Karpas-422 (cell line): ENCODE results near the gene ADAMTS4. TPM values are rescaled to one million over a fixed set of nuclear protein-coding genes. Genes with fewer than 3 reads are reported as not detected.
A peak's percentile ranks its signal among the peaks of the same experiment; 100 is the strongest.

ENCODE experiments used
- DNase-seq: peaks from one replicate; pipeline ENCODE4 v3.0.0-alpha.2; 2015
- H2AFZ ChIP-seq: fragments of 200-600 bp; sonication (generic); 2 replicates; pipeline ENCODE4 v1.6.1; 2014; ENCODE audit warnings: antibody characterized with exemption, low read length, mixed read lengths
- H3K27ac ChIP-seq: fragments of 200-600 bp; sonication (generic); 2 replicates; pipeline ENCODE4 v1.5.1; 2014; ENCODE audit warnings: mild to moderate bottlenecking, low read length, moderate library complexity
- H3K27me3 ChIP-seq: fragments of 200-600 bp; sonication (generic); 2 replicates; pipeline ENCODE4 v1.6.1; 2014; ENCODE audit warnings: low read length, mixed read lengths
- H3K36me3 ChIP-seq: fragments of 200-600 bp; sonication (generic); 2 replicates; pipeline ENCODE4 v1.6.1; 2014; ENCODE audit warnings: low read length, mixed read lengths; ENCODE audit not compliant: insufficient read depth
- H3K4me1 ChIP-seq: fragments of 200-600 bp; sonication (generic); 2 replicates; pipeline ENCODE4 v1.6.1; 2014; ENCODE audit warnings: mild to moderate bottlenecking, low read length, mixed read lengths
- H3K4me2 ChIP-seq: fragments of 200-600 bp; sonication (generic); 2 replicates; pipeline ENCODE4 v1.6.1; 2014; ENCODE audit warnings: low read length, low read depth, mild to moderate bottlenecking; ENCODE audit not compliant: poor library complexity, severe bottlenecking
- H3K4me3 ChIP-seq: fragments of 200-600 bp; sonication (generic); 2 replicates; pipeline ENCODE4 v1.5.1; 2014; ENCODE audit warnings: mild to moderate bottlenecking, antibody characterized with exemption, low read length, mixed read lengths
- H3K79me2 ChIP-seq: fragments of 200-600 bp; sonication (generic); 2 replicates; pipeline ENCODE4 v1.6.1; 2014; ENCODE audit warnings: mild to moderate bottlenecking, low read length, mixed read lengths
- H3K9ac ChIP-seq: fragments of 200-600 bp; sonication (generic); 2 replicates; pipeline ENCODE4 v1.6.0; 2014; ENCODE audit warnings: low read length
- H3K9me2 ChIP-seq: fragments of 200-600 bp; sonication (generic), shearing (Covaris generic); replicated peaks from 2 replicates; pipeline ENCODE4 v1.6.0; 2014; ENCODE audit warnings: mild to moderate bottlenecking, low read length, moderate library complexity; ENCODE audit not compliant: insufficient read depth
- H3K9me3 ChIP-seq: fragments of 300-700, 200-600 bp; sonication (generic); 2 replicates; pipeline ENCODE4 v1.6.1; 2014; ENCODE audit warnings: low read length, mixed read lengths
- H4K20me1 ChIP-seq: fragments of 200-600 bp; sonication (generic); 2 replicates; pipeline ENCODE4 v1.6.1; 2014; ENCODE audit warnings: mild to moderate bottlenecking, antibody characterized with exemption, low read length, low read depth; ENCODE audit not compliant: insufficient read depth
- small RNA-seq: library from RNA; depleted of rRNA; stranded (forward); fragments of <200 nt; gene quantifications from one replicate; pipeline ENCODE3, GENCODE V24; 2014
- total RNA-seq: library from RNA; depleted of rRNA; stranded (reverse); fragments of >200 nt; shearing (Covaris generic); gene quantifications from 2 replicates; pipeline ENCODE4 v1.2.3, GENCODE V29; 2014; ENCODE audit warnings: low replicate concordance; rRNA removed

The ADAMTS4 gene
- total RNA-seq, 1 experiment from 2014 or later: 0.15 TPM

DNA sequence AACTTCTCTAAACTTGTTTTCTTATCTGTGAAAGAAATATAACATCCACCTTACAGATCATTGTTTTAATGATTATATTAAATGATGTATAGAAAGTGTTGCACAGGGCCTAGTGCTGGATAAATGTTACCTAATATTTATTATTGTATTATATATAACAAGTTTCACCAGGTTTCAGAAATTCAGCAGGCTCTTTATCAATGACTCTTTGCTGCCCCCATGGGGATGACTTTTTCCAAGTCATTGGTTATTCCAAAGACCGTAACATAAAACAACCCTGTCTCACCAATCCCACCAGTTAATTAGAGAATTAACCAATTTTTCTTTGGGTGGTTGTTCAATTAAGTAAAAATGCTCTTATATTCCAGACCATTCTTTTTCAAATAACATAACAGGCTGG, 59.1 kb downstream of the ADAMTS4 start:
- Histone ChIP-seq H3K4me1 (no peaks in the 10 kb centered on the region; the same call in 1 of the 2 replicates), H3K9me3 (no peaks in the 10 kb centered on the region), H3K79me2 (0 out of 2 replicates have a peak, but pooled peaks cover 3% of the 10 kb centered on the region), H3K9me2 (no peaks in the 10 kb centered on the region), H3K9ac (no peak overlapping the region), H3K27ac (no peak overlapping the region), H3K27me3 (no peaks in the 10 kb centered on the region), H3K36me3 (no peaks in the 10 kb centered on the region), H2AFZ (no peak overlapping the region), H4K20me1 (no peaks in the 10 kb centered on the region), H3K4me3 (no peak overlapping the region), H3K4me2 (no peak overlapping the region)
- DNase-seq: peak; percentile 59

- H2AFZ ChIP-seq: no peak overlapping the region
- H3K9me2 ChIP-seq: no peaks in the 10 kb centered on the region
- H3K9me3 ChIP-seq: no peaks in the 10 kb centered on the region
- peaks cover 12% of the 10 kb centered on the region for H3K79me2 ChIP-seq
- H3K27ac ChIP-seq: no peak overlapping the region
- no peak overlapping the region for H3K4me3 ChIP-seq
- peaks cover 6% of the 10 kb centered on the region for H3K4me1 ChIP-seq
- no peaks in the 10 kb centered on the region for H3K27me3 ChIP-seq
- no peak overlapping the region for H3K9ac ChIP-seq
- DNase-seq: no peak
- H4K20me1 ChIP-seq: no peaks in the 10 kb centered on the region
- H3K4me2 ChIP-seq: no peak overlapping the region
- H3K36me3 ChIP-seq: no peaks in the 10 kb centered on the region
These were observed 60.4 kb downstream of the ADAMTS4 start for GRCh38 chr1:161138431-161138830.

- no peak overlapping the region for H3K27ac ChIP-seq
- H4K20me1 ChIP-seq: no peaks in the 10 kb centered on the region
- no peak overlapping the region for H3K4me3 ChIP-seq
- H3K9ac ChIP-seq: no peak overlapping the region
- H2AFZ ChIP-seq: no peak overlapping the region
- no peaks in the 10 kb centered on the region for H3K9me2 ChIP-seq
- peaks cover 10% of the 10 kb centered on the region for H3K4me1 ChIP-seq
- H3K79me2 ChIP-seq: peaks cover 18% of the 10 kb centered on the region
- no peak overlapping the region for H3K4me2 ChIP-seq
- no peaks in the 10 kb centered on the region for H3K27me3 ChIP-seq
- H3K36me3 ChIP-seq: no peaks in the 10 kb centered on the region
- DNase-seq: no peak
- H3K9me3 ChIP-seq: no peaks in the 10 kb centered on the region
These were observed 61.0 kb downstream of the ADAMTS4 start for GRCh38 chr1:161137881-161138280.

Small RNA genes lying within 50 kb of the gene (small RNA-seq; reads per million reads assigned to genes)
- not detected for gene RF01225

Other genes starting within 250 kb of the ADAMTS4 start
- not detected in 2 replicates for gene ITLN2, start 244.2 kb downstream of the ADAMTS4 start, total RNA-seq
- gene F11R, start 177.9 kb downstream of the ADAMTS4 start, total RNA-seq: 0.36 and 6.5 TPM in 2 replicates
- gene TSTD1, start 160.1 kb downstream of the ADAMTS4 start, total RNA-seq: 16.0 and 32.3 TPM in 2 replicates
- 61.2 and 111 TPM in 2 replicates for gene USF1, start 153.1 kb downstream of the ADAMTS4 start, total RNA-seq
- gene ARHGAP30, start 129.2 kb downstream of the ADAMTS4 start, total RNA-seq: 36.5 and 59.6 TPM in 2 replicates
- not detected in 2 replicates for gene NECTIN4, start 109.5 kb downstream of the ADAMTS4 start, total RNA-seq
- gene KLHDC9, start 100.7 kb downstream of the ADAMTS4 start, total RNA-seq: 6.1 and 11.0 TPM in 2 replicates
- gene PFDN2, start 81.0 kb downstream of the ADAMTS4 start, total RNA-seq: 34.1 and 71.0 TPM in 2 replicates
- 41.5 and 44.0 TPM in 2 replicates for gene NIT1, start 80.9 kb downstream of the ADAMTS4 start, total RNA-seq
- gene DEDD, start 66.4 kb downstream of the ADAMTS4 start, total RNA-seq: 24.2 and 25.6 TPM in 2 replicates
- gene UFC1, start 45.1 kb downstream of the ADAMTS4 start, total RNA-seq: 72.5 and 100.0 TPM in 2 replicates
- gene USP21, start 39.6 kb downstream of the ADAMTS4 start, total RNA-seq: 21.9 and 43.9 TPM in 2 replicates
- gene PPOX, start 32.6 kb downstream of the ADAMTS4 start, total RNA-seq: 37.0 and 60.8 TPM in 2 replicates
- 34.9 and 54.7 TPM in 2 replicates for gene B4GALT3, start 21.5 kb downstream of the ADAMTS4 start, total RNA-seq
- 134 and 167 TPM in 2 replicates for gene NDUFS2, start 3.3 kb upstream of the ADAMTS4 start, total RNA-seq
- gene FCER1G, start 16.2 kb upstream of the ADAMTS4 start, total RNA-seq: not detected in 2 replicates
- not detected in 2 replicates for gene APOA2, start 24.6 kb upstream of the ADAMTS4 start, total RNA-seq
- gene TOMM40L, start 27.0 kb upstream of the ADAMTS4 start, total RNA-seq: 9.5 and 12.6 TPM in 2 replicates
- gene NR1I3, start 39.1 kb upstream of the ADAMTS4 start, total RNA-seq: not detected in 2 replicates
- 0.14 TPM in 1 of 2 replicates, not detected in the other for gene PCP4L1, start 59.7 kb upstream of the ADAMTS4 start, total RNA-seq
- 4.0 and 6.9 TPM in 2 replicates for gene MPZ, start 110.9 kb upstream of the ADAMTS4 start, total RNA-seq
- 14.2 and 48.8 TPM in 2 replicates for gene SDHC, start 115.3 kb upstream of the ADAMTS4 start, total RNA-seq
- not detected in 2 replicates for gene CFAP126, start 168.8 kb upstream of the ADAMTS4 start, total RNA-seq